Activated CD8-positive, alpha-beta memory T cell treated with anti-CD3 and anti-CD28 coated beads for 4 hours (primary cell): ENCODE measurements around the gene MYRF.

Source experiments
- DNase-seq, 2 donors: peaks; one replicate each; pipeline ENCODE4 v3.0.0-alpha.2; 2020; ENCODE audit warnings: low read depth in 2 of 2

Gene MYRF

GRCh38 chr11:61760946-61761345 lies 8.5 kb downstream of the MYRF start:
- no peak for DNase-seq

DNA sequence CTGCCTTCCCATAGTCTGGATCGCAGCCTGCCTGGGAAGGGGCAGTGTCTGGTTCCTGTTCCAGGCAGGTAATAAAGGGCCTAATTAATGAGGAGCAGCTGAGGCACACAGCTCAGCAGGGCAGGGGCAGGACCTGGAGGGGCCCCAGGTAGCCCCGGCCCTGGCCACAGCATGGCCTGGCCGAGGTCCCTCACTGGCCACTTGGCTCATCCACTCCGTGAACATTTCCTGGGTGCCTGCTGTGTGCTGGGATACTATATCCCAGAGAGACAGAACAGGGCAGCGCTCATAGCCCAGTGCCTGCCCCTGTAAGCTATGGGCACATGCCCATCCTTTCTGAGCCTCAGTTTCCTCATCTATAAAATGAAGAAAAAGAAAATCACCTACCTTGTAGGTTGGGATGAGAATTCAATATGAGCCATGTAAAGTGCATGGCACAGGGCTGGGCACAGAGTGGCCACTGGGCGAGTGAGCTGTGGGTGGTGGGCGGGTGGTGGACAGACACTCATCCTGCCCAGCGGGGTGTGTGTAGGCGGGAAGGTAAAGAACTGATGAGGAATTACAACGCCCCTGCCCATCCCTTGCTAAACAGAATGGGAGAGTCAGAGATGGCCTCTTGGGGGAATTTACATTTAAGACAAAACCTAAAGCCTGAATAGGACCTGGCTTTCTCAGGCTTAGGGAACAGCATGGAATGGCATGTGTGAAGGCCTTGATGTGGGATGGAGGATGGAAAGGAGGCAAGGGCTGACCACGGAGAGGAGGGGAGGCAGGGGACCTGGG lies 9.2 kb downstream of the MYRF start:
- no peak for DNase-seq

- no peak for DNase-seq
Observed at GRCh38 chr11:61762223-61762615, 9.8 kb downstream of the MYRF start.

DNA sequence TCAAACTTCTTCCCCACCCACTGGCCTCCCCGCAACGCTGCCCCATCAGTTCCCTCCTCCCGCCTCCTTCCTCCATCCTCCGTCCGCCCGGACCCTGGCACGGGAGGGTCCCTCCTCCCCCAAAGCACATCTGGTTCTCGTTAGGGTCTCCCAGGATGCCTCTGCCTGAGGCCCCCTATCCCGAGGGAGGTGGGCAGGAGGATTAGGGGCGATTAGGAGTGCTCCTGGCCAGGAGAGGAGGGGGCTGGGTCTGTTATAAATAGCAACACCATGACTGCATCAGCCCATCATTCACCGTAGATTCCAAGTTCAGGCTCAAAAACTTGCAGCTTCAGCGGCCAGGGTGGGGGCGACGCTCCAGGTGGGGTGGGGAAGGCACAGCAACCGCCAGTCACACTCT lies 10.4 kb downstream of the MYRF start:
- DNase-seq, result no peak

DNA sequence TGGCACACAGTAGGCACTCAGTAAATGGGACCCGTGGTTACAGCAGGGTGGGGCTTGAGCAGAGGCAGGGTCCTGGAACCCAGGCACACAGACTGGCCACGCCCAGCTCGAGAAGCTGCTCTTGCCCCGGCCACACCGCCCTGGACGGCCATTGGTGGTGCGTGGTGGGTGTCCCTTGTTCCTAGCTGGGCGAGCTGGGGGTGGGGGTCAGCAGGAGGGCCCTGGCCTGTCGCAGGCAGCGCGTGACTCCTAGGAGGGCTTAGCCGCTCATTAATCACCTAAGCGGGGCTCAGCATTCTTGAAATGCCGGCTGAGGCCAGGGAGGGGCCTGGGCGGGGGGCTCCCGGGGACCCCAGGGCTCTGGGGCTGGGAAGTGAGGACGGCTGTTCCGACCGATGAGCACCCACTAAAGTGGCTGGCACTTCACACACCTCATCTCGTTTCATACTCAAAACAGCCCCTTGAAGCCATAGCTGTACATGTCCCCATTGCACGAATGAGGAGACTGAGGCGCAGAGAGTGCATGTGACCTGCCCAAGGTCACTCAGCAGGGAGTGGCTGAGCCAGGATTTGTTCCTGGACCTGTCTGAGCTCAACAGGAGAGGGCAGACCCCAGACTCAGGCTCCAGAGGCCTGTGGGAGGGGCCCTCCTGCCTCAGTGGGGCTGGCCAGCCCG lies 11.6 kb downstream of the MYRF start:
- no peak for DNase-seq

- no peak for DNase-seq
Observed at GRCh38 chr11:61764606-61765260, 12.3 kb downstream of the MYRF start.

DNA sequence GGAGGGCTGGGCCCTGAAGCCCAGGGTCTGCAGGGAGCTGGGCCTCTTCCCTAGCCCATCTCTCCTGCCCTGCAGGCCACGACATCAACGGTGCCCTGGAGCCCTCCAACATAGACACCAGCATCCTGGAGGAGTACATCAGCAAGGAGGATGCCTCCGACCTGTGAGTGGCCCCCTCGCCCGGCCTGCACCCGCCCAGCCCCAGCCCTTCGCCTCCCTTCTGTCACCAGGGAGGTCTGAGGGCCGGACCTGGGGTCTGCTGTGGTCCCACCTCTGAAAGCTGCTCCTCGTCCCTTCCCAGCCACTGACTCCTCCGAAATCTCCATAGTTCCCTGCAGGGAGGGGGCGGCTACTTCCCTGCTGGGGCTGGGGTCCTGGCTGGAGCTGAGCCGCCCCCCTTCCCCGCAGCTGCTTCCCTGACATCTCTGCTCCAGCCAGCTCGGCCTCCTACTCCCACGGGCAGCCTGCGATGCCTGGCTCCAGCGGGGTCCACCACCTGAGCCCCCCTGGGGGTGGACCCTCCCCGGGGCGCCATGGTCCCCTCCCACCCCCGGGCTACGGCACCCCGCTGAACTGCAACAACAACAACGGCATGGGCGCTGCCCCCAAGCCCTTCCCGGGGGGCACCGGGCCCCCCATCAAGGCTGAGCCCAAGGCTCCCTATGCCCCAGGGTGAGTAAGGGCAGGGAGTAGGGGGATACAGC lies 13.3 kb downstream of the MYRF start:
- no peak for DNase-seq

DNA sequence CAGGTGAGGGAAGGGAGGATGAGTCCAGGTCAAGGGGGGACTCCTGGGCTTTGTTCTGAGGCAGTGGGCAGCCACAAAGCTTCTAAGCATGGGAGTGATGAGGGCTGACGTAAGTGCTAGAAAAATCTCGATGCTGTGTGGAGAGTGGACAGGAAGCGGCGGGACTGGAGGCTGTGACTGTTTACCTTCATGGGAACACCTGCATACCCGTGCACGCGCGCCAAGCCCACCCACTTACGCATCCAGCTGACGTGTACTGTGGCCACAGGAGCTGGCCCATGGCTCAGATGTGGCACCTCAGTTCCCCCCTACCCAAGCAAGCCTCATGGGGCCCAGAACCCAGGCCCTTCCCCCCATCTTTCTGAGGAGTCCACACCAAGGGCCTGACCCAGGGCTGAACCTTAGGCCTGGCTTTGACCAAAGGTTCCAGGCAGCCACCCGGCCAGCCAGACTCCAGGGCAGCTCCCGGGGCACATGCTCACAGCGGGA lies 14.0 kb downstream of the MYRF start:
- no peak for DNase-seq

- no peak for DNase-seq
Observed at GRCh38 chr11:61768376-61769076, 16.1 kb downstream of the MYRF start.

DNA sequence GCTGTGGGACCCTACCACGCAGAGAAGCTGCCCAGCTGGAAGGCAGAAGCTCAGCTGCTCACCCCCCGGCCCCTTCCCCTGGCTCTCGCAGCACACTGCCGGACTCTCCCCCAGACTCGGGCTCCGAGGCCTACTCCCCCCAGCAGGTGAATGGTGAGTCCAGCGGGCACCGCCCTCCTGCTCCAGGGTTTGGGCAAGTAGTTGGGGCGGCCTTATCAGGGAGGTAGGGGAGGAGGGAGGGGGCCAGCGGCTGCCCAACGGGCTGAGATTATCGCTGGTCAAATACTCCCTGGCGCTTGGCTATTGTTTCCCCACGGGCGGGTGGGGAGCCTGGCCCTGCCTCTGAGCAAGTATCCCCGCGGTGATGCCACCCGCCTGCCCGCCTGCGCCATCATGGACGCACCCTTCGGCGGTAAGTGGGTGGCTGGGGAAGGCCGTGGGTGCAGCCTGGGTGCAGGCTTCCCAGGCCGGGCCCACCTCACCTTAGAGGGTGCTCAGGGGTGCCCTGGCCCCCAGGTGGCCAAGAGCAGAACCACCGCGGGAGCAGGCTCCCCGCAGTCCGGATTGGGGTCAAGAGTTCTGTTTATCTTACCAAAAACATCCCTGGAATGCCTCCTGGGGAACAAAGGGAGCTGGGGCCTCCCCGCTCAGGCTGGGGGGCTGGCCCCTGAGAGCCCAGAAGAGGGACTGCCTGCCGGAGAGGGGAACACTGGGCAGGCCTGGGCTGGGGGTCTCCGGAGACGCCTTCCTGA lies 16.9 kb downstream of the MYRF start:
- no peak for DNase-seq

DNA sequence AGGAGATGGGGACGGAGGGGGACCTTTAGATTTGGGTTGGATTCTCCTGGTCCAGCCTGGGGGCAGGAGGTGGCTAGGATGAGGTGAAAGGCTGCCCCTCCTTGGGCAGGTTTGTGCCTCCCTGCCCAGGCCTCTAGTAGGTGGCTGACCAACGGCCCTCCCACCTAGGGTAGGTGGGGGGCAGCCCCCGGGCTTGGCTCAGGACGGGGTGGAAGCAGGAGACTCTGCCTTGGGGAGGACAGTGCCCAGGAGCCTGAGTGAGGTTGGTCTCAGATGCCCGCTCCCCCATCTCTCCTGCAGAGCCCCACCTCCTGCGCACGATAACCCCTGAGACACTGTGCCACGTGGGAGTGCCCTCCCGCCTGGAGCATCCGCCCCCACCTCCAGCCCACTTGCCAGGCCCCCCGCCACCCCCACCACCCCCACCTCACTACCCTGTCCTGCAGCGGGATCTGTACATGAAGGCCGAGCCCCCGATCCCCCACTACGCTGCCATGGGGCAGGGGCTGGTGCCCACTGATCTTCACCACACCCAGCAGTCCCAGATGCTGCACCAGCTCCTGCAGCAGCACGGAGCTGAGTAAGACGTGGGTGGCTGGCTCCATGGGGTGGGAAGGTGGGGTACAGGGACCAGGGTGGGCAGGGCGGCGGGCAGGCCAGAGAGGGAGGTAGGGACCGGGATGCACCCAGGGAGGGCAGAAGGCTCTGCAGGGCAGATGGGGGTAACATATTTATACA lies 17.7 kb downstream of the MYRF start:
- DNase-seq, result no peak

GRCh38 chr11:61771195-61771894 lies 18.9 kb downstream of the MYRF start:
- DNase-seq, result no peak

DNA sequence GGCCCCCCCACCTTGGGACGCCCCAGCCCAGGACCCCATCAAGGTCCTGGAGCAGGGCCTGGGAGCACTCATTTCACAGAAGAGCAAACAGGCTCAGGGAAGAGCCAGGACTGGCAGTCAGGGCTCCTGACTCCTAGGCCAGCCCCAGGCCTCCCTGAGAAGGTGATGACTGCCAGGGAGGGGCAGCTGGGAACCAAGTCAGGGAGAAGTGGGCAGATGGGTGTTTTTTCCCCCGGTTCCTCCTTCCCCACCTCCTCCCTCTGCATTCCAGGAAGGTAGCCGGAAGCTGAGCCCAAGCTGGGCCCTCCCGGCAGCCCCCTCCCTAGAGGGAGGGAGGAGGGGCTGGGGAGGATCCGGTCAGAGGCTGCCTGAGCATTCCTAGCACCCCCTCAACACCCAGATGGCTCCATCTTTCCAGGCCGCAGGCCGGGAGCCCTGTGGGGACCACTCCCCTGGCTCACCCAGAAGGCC lies 19.6 kb downstream of the MYRF start:
- no peak for DNase-seq

DNA sequence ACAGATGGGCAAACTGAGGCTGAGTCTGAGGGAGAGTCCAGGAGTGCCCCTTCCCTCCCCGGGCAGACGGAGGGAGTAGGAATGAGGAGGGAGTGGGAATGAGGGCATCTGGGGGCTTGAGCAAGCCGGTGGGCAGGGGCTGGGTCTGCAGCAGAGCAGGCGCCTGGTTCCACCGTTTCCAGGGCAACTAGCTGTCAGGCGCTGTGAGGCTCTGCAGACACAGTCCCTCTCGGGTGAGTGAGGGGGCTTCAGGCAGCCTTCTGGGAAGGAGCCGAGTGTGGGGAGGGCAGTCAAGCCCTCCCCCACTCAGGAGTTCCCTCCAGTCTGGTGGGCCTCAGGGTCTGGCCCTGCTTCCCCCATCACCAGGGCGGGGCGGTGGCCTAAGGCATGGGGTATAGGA lies 20.9 kb downstream of the MYRF start:
- DNase-seq, result no peak

- DNase-seq, result no peak
Observed at GRCh38 chr11:61773809-61774208, 21.4 kb downstream of the MYRF start.

DNA sequence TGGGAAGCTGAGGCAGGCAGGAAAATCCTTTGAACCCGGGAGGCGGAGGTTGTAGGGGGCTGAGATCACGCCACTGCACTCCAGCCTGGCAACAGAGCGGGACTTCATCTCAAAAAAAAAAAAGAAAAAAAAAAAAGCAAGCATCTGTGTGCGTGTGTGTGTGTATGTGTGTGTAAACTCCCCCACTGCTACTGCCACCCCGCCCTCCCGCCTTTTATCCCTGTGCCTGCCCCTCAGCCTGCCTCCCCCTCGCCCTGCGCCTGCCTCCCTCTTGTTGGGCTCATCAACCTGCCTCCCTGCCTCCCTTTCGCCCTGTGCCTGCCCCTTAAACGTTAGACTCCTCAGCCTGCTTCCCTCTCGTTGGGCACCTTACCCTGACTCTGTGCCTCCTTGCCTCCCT lies 22.0 kb downstream of the MYRF start:
- DNase-seq, result no peak

- no peak for DNase-seq
Observed at GRCh38 chr11:61775106-61775505, 22.7 kb downstream of the MYRF start.

GRCh38 chr11:61775606-61776554 lies 23.4 kb downstream of the MYRF start:
- no peak for DNase-seq
